NT2/D1 (cell line): ENCODE measurements around the gene MAGI1.
A peak's percentile ranks its signal among the peaks of the same experiment; 100 is the strongest.

Experiments used
- DNase-seq: peaks from one replicate; pipeline ENCODE4 v3.0.0-alpha.2; 2011; ENCODE audit warnings: low read depth, low spot score
- H3K27me3 ChIP-seq: 2 replicates; pipeline ENCODE4 v1.6.0; 2011; ENCODE audit warnings: mild to moderate bottlenecking; ENCODE audit not compliant: insufficient read length, insufficient read depth
- H3K36me3 ChIP-seq: 2 replicates; pipeline ENCODE4 v1.6.1; 2011; ENCODE audit warnings: mild to moderate bottlenecking, low read length, mixed read lengths; ENCODE audit not compliant: insufficient read depth, insufficient read length
- H3K4me1 ChIP-seq: 2 replicates; pipeline ENCODE4 v1.5.1; 2011; ENCODE audit not compliant: insufficient read depth, insufficient read length
- H3K4me3 ChIP-seq: 2 replicates; pipeline ENCODE4 v1.5.1; 2011; ENCODE audit warnings: low read depth; ENCODE audit not compliant: insufficient read length
- H3K9ac ChIP-seq: 2 replicates; pipeline ENCODE4 v1.6.0; 2011; ENCODE audit warnings: low read depth; ENCODE audit not compliant: insufficient read length
- H3K9me3 ChIP-seq: 2 replicates; pipeline ENCODE4 v1.5.1; 2011; ENCODE audit warnings: mild to moderate bottlenecking, low read length; ENCODE audit not compliant: insufficient read depth
- SUZ12 ChIP-seq: IDR thresholded peaks from 2 replicates; pipeline ENCODE4 v1.6.1; 2011; ENCODE audit not compliant: insufficient read length, insufficient read depth; ENCODE audit errors: extremely low read depth
- YY1 ChIP-seq: IDR thresholded peaks from 2 replicates; pipeline ENCODE4 v1.6.1; 2011; ENCODE audit not compliant: insufficient read length, insufficient read depth
- ZNF274 ChIP-seq: IDR thresholded peaks from 2 replicates; pipeline ENCODE4 v1.6.1; 2011; ENCODE audit warnings: mild to moderate bottlenecking, low read depth, low read length

MAGI1 gene

GRCh38 chr3:66038726-66039589 lies at the start of gene MAGI1:
TSS of gene MAGI1 (minus strand) at chr3:66038918. CDS start at chr3:66038308, 610 bp downstream.
- Histone ChIP-seq H3K9me3 (no peaks in the 10 kb centered on the region), H3K9ac (peak within 1 kb of the TSS; percentile 94), H3K4me3 (peak within 1 kb of the TSS; percentile 93), H3K4me1 (peaks cover 5% of the 10 kb centered on the region), H3K27me3 (no peaks in the 10 kb centered on the region), H3K36me3 (peaks cover 4% of the 10 kb centered on the region)
- no peak for TF ChIP-seq YY1
- TF ChIP-seq ZNF274: no peak
- TF ChIP-seq SUZ12: no peak
- DNase-seq: peak; percentile 93

GRCh38 chr3:66083784-66084213 lies 45.1 kb upstream of the MAGI1 start:
- TF ChIP-seq ZNF274: no peak
- no peak for TF ChIP-seq SUZ12
- no peak for TF ChIP-seq YY1

GRCh38 chr3:66083096-66083678 lies 44.5 kb upstream of the MAGI1 start:
- Histone ChIP-seq H3K4me1 (no peaks in the 10 kb centered on the region), H3K27me3 (no peaks in the 10 kb centered on the region), H3K36me3 (no peaks in the 10 kb centered on the region), H3K9me3 (no peaks in the 10 kb centered on the region), H3K9ac (no peak overlapping the region), H3K4me3 (no peak overlapping the region)
- DNase-seq: no peak
- TF ChIP-seq SUZ12 (no peak), YY1 (no peak), ZNF274 (no peak)

More at GRCh38 chr3:66083784-66084213, 45.1 kb upstream of the MAGI1 start:
- Histone ChIP-seq H3K9ac (no peak overlapping the region), H3K4me3 (no peak overlapping the region), H3K9me3 (no peaks in the 10 kb centered on the region), H3K4me1 (no peaks in the 10 kb centered on the region), H3K36me3 (no peaks in the 10 kb centered on the region), H3K27me3 (no peaks in the 10 kb centered on the region)
- DNase-seq: no peak

- no peaks in the 10 kb centered on the region; the same call in 1 of the 2 replicates for H3K9me3 ChIP-seq
- H3K9ac ChIP-seq: no peak overlapping the region
- no peak for DNase-seq
- no peak for TF ChIP-seq SUZ12
- no peak for TF ChIP-seq ZNF274
- TF ChIP-seq YY1: no peak
- no peaks in the 10 kb centered on the region for H3K36me3 ChIP-seq
- no peak overlapping the region for H3K4me3 ChIP-seq
- H3K27me3 ChIP-seq: no peaks in the 10 kb centered on the region
- H3K4me1 ChIP-seq: no peaks in the 10 kb centered on the region
These were observed 44.0 kb upstream of the MAGI1 start for GRCh38 chr3:66082679-66083078.

DNA sequence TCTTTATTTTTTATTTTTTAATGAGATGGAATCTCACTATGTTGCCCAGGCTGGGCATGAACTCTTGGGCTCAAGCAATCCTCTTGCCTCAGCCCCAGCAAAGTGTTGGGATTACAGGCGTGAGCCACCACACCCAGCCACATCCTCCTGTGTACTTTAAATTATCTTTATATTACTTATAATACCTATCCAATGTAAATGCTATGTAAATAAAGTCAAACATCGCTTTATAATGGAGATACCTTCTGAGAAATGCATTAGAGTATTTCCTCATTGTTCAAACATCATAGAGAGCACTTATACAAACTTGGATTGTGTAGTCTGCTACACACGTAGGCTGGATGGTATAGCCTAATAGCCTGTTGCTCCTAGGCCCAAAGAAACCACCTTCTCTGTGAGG lies 41.4 kb upstream of the MAGI1 start:
- TF ChIP-seq YY1: no peak
- TF ChIP-seq SUZ12: no peak
- no peak for TF ChIP-seq ZNF274
- H3K27me3 ChIP-seq: no peaks in the 10 kb centered on the region
- no peak overlapping the region for H3K9ac ChIP-seq
- H3K36me3 ChIP-seq: no peaks in the 10 kb centered on the region
- no peaks in the 10 kb centered on the region for H3K4me1 ChIP-seq
- no peak overlapping the region for H3K4me3 ChIP-seq
- DNase-seq: no peak
- H3K9me3 ChIP-seq: no peaks in the 10 kb centered on the region; the same call in 1 of the 2 replicates

DNA sequence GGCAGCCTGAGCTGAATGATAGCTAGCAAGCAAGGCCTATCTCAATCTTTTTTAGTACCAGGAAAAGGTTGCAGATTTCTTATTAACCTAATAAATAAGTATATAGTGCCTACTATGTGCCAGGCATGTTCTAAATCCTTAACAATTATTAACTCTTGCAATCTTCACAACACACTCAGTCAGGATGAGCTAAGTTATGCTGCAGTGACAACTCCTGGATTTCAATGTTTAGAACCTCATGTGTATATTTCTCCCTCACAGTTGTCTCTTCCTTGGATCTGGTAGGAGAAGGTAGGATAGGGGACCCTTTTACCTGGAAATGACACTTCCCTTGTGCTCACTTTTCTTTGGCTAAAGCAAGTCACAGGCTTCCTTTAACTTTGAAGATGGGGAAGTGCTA lies 39.3 kb upstream of the MAGI1 start:
- no peaks in the 10 kb centered on the region for H3K36me3 ChIP-seq
- TF ChIP-seq YY1 (no peak), SUZ12 (no peak), ZNF274 (no peak)
- H3K4me1 ChIP-seq: no peaks in the 10 kb centered on the region
- no peaks in the 10 kb centered on the region; the same call in 1 of the 2 replicates for H3K9me3 ChIP-seq
- no peak overlapping the region for H3K9ac ChIP-seq
- no peaks in the 10 kb centered on the region for H3K27me3 ChIP-seq
- H3K4me3 ChIP-seq: no peak overlapping the region
- DNase-seq: no peak

- TF ChIP-seq YY1 (no peak), SUZ12 (no peak), ZNF274 (no peak)
- no peak for DNase-seq
- no peaks in the 10 kb centered on the region; the same call in 1 of the 2 replicates for H3K9me3 ChIP-seq
- no peaks in the 10 kb centered on the region for H3K27me3 ChIP-seq
- no peaks in the 10 kb centered on the region for H3K36me3 ChIP-seq
- H3K4me3 ChIP-seq: no peak overlapping the region
- no peak overlapping the region for H3K9ac ChIP-seq
- no peaks in the 10 kb centered on the region for H3K4me1 ChIP-seq
These were observed 38.2 kb upstream of the MAGI1 start for GRCh38 chr3:66076861-66077470.
